Tracheal epithelial cell (primary cell): Measurements from ENCODE around the gene CCDC70. TPM values are rescaled to one million over a fixed set of nuclear protein-coding genes. Genes with fewer than 3 reads are reported as not detected.

ENCODE experiments used
- total RNA-seq: library from RNA; depleted of rRNA; stranded (reverse); fragments of >200 nt; gene quantifications from 2 replicates; pipeline ENCODE4 v1.2.1, GENCODE V29; 2014

CCDC70 gene
- not detected in 2 replicates for total RNA-seq

GRCh38 chr13:51861723-51862300 is at the start of gene CCDC70:
CCDC70 (plus strand) TSS chr13:51861969; CDS start chr13:51865412, 3,443 bp downstream.

GRCh38 chr13:51844862-51845573 is 16.8 kb upstream of the CCDC70 start, which contains the start of gene TMEM272:
TMEM272 (minus strand) TSS chr13:51845177; CDS start chr13:51838530, 6,647 bp downstream.

Other genes starting within 250 kb of the CCDC70 start
- gene DHRS12, start 57.8 kb upstream of the CCDC70 start, total RNA-seq, result 3.0 and 3.4 TPM in 2 replicates
- gene TMEM272, start 16.8 kb upstream of the CCDC70 start, total RNA-seq, result under 0.01 TPM in 1 of 2 replicates, not detected in the other
- gene ATP7B, start 149.5 kb downstream of the CCDC70 start, total RNA-seq, result 3.1 and 7.0 TPM in 2 replicates
- 11.5 and 15.7 TPM in 2 replicates for gene ALG11, start 150.4 kb downstream of the CCDC70 start, total RNA-seq
- gene UTP14C, start 162.7 kb downstream of the CCDC70 start, total RNA-seq, result 10.2 and 10.8 TPM in 2 replicates